Renal cortical epithelial cell (primary cell): Measurements from ENCODE around the gene MRPS24. TPM values are rescaled to one million over a fixed set of nuclear protein-coding genes. Genes with fewer than 3 reads are reported as not detected.
"Not testable (repeated sequence)": the region's sequence is repeated elsewhere in the genome, so short reads cannot be mapped to it uniquely, and the experiment has no call there.

Source experiments
- DNase-seq: peaks from one replicate; pipeline ENCODE4 v3.0.0-alpha.2; 2011; ENCODE audit warnings: low read depth
- total RNA-seq: library from RNA; depleted of rRNA; stranded (reverse); fragments of >200 nt; gene quantifications from 2 replicates; pipeline ENCODE4 v1.2.3, GENCODE V29; 2014

The MRPS24 gene
- total RNA-seq, 1 donor from 2014 or later = 55.3 TPM

DNA sequence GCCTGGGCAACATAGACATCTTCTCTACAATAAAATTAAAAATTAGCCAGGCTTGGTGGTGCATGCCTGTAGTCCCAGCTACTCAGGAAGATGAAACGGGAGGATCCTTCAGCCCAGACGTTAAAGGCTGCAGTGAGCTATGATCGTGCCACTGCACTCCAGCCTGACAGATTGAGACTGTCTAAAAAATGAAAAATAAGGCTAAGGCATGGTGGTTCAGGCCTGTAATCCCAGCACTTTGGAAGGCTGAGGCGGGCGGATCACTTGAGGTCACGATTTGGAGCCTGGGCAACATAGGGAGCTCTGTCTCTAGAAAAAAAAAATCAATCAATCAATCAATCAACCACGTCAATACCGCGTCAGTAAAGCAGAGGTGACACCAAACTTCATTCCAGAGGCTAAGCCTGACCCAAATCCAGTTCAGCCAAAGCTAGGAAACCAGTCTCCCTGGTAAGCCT is 31.1 kb downstream of the MRPS24 start:
- no peak for DNase-seq

DNA sequence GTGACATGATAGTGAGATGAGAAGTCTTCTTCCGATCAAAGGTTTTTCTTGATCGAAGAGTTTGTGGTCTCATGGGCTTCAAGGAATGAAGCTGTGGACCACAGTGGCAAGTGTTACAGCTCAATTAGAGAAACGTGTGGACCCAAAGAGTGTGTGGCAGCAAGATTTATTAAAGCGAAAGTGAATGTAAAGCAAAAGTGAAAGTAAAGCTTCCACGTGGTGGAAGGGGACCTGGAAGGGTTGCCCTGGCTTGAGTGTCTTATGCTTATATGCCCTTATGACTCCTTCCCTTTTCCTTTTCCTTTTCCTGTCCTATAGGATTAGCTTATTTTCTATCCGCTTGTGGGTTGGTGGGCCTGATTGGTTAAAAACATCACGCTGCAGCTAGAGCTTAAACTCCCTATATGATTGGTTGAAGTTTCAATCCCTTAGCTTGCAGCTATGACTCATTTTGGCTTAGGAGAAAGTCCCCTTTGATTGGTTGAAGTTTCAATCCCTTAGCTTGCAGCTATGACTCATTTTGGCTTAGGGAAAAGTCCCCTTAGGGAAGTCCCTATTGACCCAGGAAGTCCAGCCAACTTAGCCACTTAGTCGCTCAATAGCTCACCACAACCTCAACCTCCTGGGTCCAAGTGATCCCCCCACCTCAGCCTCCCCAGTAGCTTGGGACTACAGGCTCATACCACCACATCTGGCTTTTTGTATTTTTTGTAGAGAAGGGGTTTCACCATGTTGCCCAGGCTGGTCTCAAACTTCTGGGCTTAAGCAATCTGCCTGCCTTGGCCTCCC is 34.7 kb downstream of the MRPS24 start:
- DNase-seq = peak; percentile 74

DNA sequence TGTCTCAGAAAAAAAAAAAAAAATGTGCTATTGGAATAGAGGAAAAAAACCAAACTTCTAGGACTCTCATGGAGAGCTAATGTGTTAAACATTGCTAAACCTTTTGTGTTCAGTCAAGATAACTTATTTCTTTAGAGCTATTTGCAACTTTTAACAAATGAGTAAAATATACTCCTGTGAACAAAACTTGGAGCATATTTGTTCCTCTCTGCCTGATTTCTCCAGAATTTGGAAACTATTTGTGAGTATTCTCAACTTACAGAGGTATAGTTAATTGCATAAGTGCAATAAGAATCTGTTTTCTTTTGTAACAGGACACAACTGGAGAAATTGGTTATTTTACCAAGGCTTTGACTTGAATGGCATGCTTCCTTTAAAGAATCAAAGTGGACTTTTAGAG is 38.4 kb downstream of the MRPS24 start:
- not testable (repeated sequence) for DNase-seq

DNA sequence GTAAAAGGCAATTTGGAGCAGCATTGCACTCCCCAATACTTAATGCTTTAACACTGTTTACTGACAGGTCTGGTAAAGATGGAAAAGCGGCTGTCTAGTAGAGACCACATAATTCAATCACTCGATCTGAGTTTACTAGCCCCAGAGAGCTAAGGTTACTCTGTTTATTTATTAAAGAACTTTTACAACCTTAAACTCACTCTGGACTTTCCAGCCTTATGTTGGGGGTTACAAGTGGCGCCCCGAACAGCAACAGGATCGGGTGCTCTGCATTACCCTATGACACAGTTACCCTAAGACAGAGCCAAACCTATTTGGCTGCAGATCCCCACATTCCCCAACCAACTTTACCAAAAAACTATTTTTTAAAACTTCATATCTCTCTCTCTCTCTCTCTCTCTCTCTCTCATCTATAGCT is 43.9 kb downstream of the MRPS24 start:
- peak; percentile 4 for DNase-seq

- DNase-seq = peak; percentile 54
Measured at GRCh38 chr7:43824963-43825362, 44.4 kb downstream of the MRPS24 start.

DNA sequence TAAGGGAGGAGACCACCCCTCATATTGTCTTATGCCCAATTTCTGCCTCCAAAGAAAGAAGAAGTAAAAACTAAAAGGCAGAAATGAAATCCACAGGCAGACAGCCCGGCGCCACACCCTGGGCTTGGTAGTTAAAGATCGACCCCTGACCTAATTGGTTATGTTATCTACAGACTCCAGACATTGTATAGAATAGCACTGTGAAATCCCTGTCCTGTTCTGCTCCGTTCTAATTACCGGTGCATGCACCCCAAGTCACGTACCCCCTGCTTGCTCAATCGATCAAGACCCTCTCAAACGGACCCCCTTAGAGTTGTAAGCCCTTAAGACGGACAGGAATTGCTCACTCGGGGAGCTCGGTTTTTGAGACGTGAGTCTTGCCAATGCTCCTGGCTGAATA is 44.8 kb downstream of the MRPS24 start:
- not testable (repeated sequence) for DNase-seq

DNA sequence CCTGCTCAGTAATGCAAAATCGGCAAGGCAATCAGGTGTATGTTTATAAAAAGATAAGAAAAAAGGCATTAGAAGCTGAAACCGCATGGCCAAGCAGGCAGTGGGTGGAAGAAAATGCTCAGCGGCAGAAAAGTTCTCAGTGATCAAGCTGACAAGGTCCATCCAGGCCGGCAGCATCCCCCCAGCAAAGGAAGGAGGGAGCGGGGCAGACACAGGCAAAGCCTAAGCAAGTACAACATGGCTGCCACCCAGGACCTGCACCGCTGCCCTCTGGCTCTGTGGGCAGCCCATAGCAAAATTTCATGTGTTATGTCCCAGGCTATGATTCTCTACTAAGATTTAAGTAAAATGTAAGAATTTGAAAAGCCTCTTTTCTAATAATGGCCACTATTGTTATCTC is 45.4 kb downstream of the MRPS24 start:
- no peak for DNase-seq

DNA sequence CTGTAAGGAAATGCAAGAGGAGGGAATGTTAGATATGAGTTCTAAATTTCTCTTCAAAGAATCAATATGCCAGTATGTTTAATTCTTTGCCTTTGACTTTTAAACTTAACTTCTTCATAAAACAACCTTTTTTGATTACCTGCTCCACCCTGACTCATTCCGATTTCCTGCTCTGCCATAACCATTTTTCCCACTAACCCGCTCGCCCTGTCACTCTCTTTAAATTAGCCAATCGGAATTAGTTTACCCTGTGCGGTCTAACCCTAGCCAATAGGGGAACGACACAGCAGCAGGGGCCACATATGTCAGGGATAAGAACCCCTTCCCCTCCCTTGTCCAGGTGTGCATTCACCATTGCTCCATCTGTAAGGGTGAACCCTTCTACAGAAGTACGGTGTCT is 45.9 kb downstream of the MRPS24 start:
- not testable (repeated sequence) for DNase-seq

Other genes starting within 250 kb of the MRPS24 start
- gene COA1, start 140.0 kb downstream of the MRPS24 start, total RNA-seq = 43.7 and 56.1 TPM in 2 replicates
- gene BLVRA, start 110.8 kb downstream of the MRPS24 start, total RNA-seq = 44.8 and 47.3 TPM in 2 replicates
- 37.0 and 40.6 TPM in 2 replicates for gene URGCP, start 37.1 kb upstream of the MRPS24 start, total RNA-seq
- gene UBE2D4, start 56.9 kb upstream of the MRPS24 start, total RNA-seq = 10.4 and 17.0 TPM in 2 replicates
- gene SPDYE1, start 128.4 kb upstream of the MRPS24 start, total RNA-seq = not detected in 2 replicates
- gene DBNL, start 175.2 kb upstream of the MRPS24 start, total RNA-seq = 158 and 181 TPM in 2 replicates
- gene PGAM2, start 196.1 kb upstream of the MRPS24 start, total RNA-seq = 0.15 TPM in 1 of 2 replicates, not detected in the other
- 8.0 and 15.3 TPM in 2 replicates for gene POLM, start 213.0 kb upstream of the MRPS24 start, total RNA-seq
- 3.5 and 19.0 TPM in 2 replicates for gene AEBP1, start 234.8 kb upstream of the MRPS24 start, total RNA-seq